GM12801 (cell line): ENCODE data around the gene CACNA1A.

ENCODE experiments used
- TF ChIP-seq, protein P1 (sequence below): IDR thresholded peaks from one replicate; pipeline ENCODE4 v1.5.1; 2011; ENCODE audit warnings: control low read depth; ENCODE audit not compliant: insufficient read length; ENCODE audit errors: extremely low read depth

Gene CACNA1A

DNA sequence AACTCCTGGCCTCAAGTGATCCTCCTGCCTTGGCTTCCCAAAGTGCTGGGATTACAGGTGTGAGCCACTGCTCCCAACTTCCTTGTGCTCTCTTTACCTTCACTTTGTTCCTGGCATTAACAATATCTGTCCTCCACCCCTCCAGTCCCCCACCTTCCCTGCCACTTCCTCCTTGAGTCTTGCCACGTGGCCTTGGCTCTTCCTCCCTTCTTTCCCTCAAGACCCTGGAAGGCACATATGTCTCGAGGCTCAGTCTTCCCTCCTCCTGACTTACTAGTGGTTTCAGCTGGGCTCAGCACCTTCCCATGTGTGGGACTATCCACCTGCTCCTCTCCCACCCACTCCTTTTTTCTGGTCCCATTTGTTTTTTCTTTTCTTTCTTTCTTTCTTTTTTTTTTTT lies 285.4 kb downstream of the CACNA1A start:
- TF ChIP-seq, protein P1, sequence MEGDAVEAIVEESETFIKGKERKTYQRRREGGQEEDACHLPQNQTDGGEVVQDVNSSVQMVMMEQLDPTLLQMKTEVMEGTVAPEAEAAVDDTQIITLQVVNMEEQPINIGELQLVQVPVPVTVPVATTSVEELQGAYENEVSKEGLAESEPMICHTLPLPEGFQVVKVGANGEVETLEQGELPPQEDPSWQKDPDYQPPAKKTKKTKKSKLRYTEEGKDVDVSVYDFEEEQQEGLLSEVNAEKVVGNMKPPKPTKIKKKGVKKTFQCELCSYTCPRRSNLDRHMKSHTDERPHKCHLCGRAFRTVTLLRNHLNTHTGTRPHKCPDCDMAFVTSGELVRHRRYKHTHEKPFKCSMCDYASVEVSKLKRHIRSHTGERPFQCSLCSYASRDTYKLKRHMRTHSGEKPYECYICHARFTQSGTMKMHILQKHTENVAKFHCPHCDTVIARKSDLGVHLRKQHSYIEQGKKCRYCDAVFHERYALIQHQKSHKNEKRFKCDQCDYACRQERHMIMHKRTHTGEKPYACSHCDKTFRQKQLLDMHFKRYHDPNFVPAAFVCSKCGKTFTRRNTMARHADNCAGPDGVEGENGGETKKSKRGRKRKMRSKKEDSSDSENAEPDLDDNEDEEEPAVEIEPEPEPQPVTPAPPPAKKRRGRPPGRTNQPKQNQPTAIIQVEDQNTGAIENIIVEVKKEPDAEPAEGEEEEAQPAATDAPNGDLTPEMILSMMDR, result no peak

DNA sequence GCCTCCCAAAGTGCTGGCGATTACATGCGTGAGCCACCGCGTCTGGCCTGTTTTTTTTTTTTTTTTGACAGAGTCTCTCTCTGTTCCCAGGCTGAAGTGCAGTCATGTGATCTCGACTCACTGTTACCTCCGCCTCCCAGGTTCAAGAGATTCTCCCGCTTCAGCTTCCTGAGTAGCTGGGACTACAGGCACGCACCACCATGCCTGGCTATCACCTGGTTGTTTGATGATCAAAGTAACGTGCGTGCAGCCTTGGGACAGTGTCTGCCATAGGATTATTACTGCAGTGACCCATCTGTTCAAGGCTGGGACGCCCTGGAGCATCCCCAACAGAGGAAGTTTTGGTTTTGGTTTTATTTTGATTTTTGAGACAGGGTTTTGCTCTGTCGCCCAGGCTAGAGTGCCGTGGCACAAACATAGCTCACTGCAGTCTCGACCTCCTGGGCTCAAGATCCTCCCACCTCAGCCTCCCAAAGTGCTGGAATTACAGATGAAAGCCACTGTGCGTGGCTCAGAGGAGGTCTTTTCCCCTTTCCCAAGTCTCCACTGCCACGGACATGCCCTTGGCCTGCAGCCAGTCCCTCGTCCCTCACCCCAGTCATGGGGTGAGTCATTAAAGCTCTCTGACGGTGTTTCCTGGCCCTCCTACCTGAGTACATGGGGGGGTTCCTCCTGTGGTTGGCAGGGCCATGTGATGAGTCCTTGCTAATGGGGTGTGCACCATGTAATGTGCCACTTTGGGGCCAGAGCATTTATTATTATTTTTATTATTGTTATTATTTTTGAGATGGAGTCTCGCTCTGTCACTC lies 290.5 kb downstream of the CACNA1A start:
- TF ChIP-seq, protein P1, result no peak

DNA sequence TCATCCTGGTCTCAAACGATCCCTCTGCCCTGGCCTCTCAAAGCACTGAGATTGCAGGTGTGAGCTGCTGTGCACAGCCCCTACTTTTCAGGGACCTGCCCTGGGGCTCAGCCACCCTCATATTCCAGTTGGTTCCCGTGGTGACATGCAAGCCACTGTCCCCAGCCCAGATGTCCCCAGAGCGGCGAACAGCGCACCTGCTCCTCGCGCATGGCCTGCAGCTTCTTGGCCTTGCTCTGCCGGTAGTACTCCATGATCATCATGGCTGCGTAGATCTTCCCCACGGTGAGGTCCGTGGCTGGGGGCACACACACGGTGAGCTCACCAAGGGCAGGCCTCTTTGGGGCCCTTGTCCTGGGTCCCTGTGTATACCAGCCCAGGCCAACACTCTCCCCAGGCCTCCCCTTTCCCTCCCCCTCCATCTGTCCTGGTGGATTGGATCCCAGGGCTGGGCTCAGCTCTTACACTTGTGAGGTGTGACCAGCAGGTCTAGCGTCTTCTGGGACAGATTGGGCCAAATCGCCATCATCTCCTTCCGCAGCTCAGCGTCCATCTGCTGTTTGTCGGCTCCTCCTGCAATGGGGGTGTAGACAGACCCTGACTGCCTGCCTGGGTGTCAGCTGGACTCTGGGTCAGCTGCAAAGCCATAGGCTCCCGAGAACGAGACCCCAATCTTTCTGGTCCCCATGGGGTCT lies 292.1 kb downstream of the CACNA1A start:
- TF ChIP-seq, protein P1, result no peak

DNA sequence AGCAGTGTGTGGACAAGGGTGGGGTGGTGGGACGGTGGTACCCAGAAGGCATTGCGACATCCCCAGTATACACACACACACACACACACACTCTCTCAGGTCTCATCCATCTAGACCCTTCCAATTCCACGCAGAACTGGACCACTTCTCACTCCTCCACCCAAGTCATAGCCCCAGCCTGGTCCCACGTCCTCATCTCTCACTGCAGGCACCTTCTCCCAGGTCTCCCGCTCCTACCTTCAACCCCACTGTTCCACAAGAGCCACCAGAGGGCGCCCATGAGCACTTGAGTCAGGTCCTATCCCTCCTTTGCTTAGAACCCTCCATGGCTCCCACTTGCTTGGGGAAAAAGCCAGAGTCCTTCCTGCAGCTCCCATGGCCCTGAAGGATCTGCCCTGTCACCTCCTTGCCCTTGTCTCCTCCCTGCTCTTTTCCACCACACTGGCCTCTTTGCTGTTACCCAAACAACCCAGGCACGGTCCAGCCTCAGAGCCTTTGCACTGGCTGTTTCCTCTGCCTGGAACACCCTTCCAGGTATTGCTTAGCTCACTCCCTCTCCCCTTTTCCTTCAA lies 293.4 kb downstream of the CACNA1A start:
- TF ChIP-seq, protein P1, result no peak

DNA sequence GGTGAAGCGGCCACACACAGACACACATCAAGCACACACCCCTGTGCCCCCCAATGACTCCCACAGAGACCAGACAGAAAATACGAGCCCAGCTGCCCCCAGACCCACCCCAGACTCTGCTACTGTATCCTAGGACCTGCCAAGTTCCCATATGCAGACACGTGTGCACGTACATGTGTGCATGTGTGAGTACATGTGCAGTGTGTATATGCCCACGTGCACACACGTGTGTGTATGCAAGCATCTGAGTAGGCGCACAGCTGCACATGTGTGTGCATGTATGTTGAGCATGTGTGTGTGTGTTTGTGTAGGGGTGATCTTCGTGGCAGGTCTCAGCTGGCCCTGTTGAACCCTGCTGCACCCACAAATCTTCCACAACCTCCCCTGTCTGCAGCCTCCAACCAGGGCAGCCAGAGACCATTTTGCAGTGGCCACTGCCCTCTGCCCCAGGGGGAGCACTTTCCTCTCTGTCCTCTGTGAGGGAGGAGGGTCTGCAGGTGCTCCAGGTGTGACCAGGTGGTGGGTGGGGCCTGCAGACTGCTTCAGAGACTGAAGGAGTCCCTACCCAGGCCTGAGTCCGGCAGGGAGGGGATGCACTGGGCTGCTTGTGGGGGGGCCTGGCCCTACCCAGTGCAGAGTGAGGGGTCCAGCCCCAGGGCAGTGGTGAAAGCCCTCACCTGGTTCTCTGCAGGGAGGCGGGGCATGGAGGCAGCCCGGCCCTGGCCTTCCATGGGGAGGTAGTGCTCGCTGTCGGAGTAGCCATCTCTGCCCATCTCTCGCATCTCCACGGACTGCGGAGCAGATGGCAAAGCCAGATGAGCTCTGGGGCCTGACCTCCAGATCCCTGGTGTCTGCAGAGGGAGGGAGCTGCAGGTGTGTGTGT lies 294.6 kb downstream of the CACNA1A start:
- TF ChIP-seq, protein P1, result no peak

DNA sequence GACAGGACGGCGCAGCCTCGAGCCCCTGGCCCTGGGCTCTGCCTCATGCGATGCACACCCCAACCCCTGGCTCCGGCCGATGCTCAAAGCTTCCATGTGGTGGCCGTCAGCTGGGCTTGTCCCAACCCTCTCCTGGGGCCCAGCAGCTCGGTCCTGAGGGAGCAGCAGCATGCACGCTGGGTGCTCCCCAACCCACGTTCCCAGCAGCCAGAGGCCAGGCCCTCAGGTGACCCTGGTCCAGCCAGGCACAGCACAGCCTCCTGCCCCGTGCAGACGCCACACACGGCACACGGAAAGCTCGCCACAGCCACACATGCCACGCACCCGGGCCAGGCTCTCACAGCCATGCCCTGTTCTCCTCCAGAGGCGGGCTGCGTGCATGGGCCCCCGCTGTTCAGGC lies 295.3 kb downstream of the CACNA1A start:
- TF ChIP-seq, protein P1, result no peak
